AG10803 (cell line): ENCODE measurements around the gene NUP210L.

Experiments used
- DNase-seq: peaks from one replicate; pipeline ENCODE4 v3.0.0; 2010; ENCODE audit warnings: low read depth
- H3K4me3 ChIP-seq: 2 replicates; pipeline ENCODE4 v1.5.1; 2011; ENCODE audit warnings: mild to moderate bottlenecking, low read length, control low read depth
- TF ChIP-seq, protein P1 (sequence below): conservative IDR thresholded peaks from 2 replicates; pipeline ENCODE4 v1.5.1; 2011; ENCODE audit warnings: mild to moderate bottlenecking, low read length, control low read depth, inconsistent platforms

Gene NUP210L

DNA sequence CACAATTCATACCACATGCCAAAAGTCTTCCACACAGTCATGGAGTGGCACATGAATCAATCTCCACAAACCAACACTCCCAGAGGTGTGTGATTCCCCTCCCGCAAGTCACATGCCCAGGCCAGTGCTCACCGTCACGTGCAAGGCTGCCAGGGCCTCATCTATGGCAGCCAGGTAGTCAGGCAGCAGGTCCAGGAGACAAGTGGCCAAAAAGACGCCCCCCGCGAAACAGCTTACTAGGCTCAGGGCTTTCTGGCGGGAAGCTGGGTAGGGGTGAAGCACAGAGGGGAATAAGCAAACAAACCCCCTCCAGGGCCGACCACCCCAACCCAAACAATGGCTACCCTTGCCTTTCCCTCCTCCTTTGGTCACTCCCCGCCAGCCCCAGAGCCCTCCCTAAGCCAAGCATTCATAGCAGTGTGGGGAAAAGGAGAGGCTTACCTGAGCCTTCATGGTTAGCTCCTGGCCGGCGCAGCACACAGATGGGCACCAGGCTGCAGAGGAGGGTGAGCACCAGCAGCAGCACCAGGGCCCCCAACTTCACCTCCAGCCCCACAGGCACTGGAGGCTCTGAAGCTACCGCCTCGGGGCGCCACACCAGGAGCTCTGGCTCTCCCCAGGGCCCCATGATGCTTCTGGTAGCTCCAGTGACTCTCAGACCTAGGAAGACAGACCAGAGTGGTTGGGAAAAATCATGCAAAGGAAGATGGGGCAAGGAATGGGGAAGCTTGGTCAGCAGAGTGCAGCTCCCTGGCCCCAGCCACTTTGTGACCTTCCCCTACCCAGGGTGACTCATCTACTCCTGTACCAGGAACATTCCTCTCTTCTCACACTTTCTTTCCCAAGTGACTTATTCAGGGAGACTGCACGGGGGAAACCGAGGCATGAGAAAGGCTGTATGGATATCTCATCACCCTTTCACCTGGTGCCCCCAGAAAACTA, 192.5 kb downstream of the NUP210L start:
- TF ChIP-seq, protein P1, sequence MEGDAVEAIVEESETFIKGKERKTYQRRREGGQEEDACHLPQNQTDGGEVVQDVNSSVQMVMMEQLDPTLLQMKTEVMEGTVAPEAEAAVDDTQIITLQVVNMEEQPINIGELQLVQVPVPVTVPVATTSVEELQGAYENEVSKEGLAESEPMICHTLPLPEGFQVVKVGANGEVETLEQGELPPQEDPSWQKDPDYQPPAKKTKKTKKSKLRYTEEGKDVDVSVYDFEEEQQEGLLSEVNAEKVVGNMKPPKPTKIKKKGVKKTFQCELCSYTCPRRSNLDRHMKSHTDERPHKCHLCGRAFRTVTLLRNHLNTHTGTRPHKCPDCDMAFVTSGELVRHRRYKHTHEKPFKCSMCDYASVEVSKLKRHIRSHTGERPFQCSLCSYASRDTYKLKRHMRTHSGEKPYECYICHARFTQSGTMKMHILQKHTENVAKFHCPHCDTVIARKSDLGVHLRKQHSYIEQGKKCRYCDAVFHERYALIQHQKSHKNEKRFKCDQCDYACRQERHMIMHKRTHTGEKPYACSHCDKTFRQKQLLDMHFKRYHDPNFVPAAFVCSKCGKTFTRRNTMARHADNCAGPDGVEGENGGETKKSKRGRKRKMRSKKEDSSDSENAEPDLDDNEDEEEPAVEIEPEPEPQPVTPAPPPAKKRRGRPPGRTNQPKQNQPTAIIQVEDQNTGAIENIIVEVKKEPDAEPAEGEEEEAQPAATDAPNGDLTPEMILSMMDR: no peak

DNA sequence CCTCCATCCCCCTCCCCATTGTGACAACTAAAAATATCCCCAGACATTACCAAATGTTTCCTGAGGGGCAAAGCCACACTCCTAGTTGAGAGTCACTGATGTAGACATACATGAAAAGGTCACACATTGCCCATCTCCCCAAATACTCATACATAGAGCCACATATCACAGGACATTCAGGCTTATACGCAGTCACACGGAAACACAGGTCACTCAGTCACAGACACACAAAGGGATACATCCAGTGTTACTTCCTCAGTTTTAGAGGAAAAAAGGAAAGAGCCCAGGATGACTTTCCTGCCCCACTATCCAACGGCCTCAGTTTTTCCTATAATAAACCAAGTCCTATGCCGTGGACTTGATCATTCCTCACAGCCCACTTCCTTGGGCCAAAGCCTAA, 193.5 kb downstream of the NUP210L start:
- TF ChIP-seq, protein P1: no peak
- no peak for DNase-seq
- H3K4me3 ChIP-seq: no peak overlapping the region; the same call in 1 of the 2 replicates

More for the DNA sequence above, 192.5 kb downstream of the NUP210L start:
- DNase-seq: peak; percentile 68
- H3K4me3 ChIP-seq: peak overlapping the region; percentile 86

DNA sequence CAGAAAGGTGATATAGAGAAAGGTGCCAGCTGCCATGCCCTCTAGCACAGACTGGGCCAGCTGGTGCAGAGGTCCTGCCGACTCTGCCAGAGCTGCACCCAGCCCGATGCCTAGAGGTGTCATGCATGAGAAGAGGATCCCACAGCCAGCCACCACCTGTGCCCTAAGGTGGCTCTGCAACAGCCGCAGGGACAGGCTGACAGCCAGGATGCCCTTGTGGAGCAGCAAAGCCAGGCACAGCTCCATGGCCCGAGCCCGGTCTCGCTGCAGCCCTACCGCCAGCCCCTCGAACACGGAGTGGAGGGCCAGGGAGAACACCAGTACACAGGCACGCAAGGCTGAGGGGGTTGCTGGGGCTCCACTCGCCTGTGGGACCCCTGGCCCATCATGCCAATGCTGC, 194.7 kb downstream of the NUP210L start:
- no peak overlapping the region for H3K4me3 ChIP-seq
- no peak for DNase-seq
- TF ChIP-seq, protein P1: no peak

DNA sequence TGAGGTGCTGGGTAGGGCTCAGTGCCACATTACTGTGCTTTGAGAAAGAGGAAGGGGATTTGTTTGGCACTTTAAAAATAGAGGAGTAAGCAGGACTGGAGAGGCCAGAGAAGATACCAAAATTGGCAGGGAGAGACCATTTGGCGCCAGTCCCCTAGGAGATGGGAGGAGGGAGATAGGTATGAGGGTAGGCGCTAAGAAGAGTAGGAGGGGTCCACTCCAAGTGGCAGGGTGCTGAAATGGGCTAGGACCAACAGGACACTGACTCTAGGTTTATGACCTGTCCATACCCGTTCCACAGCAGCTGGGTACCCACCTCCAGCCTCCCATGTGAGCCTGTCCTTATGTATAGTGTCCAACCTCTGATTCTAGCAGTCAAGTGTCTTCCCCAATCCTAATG, 195.4 kb downstream of the NUP210L start:
- no peak overlapping the region for H3K4me3 ChIP-seq
- TF ChIP-seq, protein P1: no peak

DNA sequence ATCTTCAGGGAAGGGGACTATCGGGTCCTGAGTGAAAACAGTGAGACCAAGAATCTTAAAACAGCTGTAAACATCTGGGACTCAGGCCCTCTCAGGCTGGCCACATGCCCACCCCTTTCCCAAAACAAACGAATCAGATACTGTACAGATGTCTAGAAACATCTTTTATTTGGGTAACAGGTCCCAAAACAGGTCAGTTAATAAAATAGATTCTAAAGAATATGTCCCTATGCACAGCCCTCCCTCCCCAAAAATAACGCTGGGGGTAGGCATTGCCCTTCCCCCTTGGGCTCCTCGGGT, 196.0 kb downstream of the NUP210L start:
- peak overlapping the region; percentile 38 for H3K4me3 ChIP-seq
- peak; percentile 21 for DNase-seq
- TF ChIP-seq, protein P1: no peak

More for the DNA sequence above, 195.4 kb downstream of the NUP210L start:
- DNase-seq: no peak

DNA sequence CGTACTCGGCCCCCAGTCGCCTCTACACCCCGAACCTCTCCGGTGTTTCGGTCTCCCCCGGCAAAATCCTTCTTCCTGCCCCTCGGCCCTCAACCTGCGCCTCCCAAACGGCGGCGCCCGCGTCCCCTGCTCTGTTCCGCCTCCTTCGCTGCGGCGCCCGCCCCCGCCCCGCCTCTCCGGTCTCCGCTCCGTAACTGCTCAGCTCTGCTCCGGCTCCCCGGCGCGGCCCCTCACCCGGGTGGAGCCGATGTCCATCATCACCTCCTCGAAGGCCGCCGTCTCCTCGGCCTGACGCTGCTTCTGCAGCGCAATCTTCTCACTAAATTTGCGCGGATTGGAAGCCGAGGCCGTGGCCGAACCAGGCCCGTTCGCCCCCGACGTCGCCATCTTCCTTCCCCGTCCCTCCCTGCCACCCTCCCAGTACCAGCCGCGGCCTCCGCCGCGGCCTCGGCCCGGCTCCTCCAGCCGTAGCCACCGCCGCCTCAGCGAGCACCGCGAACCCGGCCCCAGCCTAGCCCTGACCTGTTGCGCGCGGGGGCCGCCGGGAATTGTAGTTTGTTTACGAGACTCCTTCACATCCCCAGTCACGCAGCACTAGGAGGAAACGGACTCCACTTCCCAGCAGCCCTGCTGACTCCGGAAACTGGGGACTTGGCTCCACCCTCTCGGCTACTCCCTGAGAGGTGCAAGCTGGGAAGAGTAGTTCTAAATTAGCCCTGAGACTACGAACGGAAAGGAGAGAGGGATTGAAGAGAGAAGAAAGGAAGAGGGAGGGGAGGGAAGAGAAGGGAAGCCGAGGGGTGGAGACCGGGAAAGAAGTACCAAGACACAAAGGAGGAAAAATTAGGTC, 196.5 kb downstream of the NUP210L start, which contains the start of gene CRTC2:
CRTC2 (minus strand) TSS at position 502 of the 850 bp plus-strand sequence; CDS start at position 387, 115 bp downstream.
- TF ChIP-seq, protein P1: no peak; the same call in 1 of the 2 replicates
- peak within 1 kb of the TSS; percentile 96 for H3K4me3 ChIP-seq
- DNase-seq: peak; percentile 98
